Neuronal stem cell (in vitro differentiated cells): ENCODE measurements around the gene PPP1R3E.
A peak's percentile ranks its signal among the peaks of the same experiment; 100 is the strongest.

Experiments
- DNase-seq: peaks from one replicate; pipeline ENCODE4 v3.0.0-alpha.2; 2013; ENCODE audit warnings: low spot score
- H2AFZ ChIP-seq: one replicate; pipeline ENCODE4 v1.6.1; 2013; ENCODE audit warnings: mild to moderate bottlenecking, low read length, inconsistent platforms
- H2AK5ac ChIP-seq: 2 replicates; pipeline ENCODE4 v1.6.1; 2013; ENCODE audit warnings: low read depth, mild to moderate bottlenecking, inconsistent platforms, low read length, moderate library complexity, mixed read lengths
- H2BK120ac ChIP-seq: 2 replicates; pipeline ENCODE4 v1.6.1; 2013; ENCODE audit warnings: low read depth, mild to moderate bottlenecking, inconsistent platforms, low read length, moderate library complexity, mixed read lengths
- H2BK12ac ChIP-seq: one replicate; pipeline ENCODE4 v1.6.1; 2013; ENCODE audit warnings: low read length, inconsistent platforms
- H2BK15ac ChIP-seq: 2 replicates; pipeline ENCODE4 v1.6.1; 2013; ENCODE audit warnings: mild to moderate bottlenecking, low read length, inconsistent platforms, mixed read lengths
- H2BK5ac ChIP-seq: one replicate; pipeline ENCODE4 v1.6.1; 2013; ENCODE audit warnings: inconsistent platforms, mild to moderate bottlenecking, low read length, moderate library complexity
- H3K14ac ChIP-seq: one replicate; pipeline ENCODE4 v1.6.1; 2013; ENCODE audit warnings: low read length, inconsistent platforms
- H3K18ac ChIP-seq: 2 replicates; pipeline ENCODE4 v1.6.1; 2013; ENCODE audit warnings: low read length, inconsistent platforms
- H3K23ac ChIP-seq: 2 replicates; pipeline ENCODE4 v1.6.1; 2013; ENCODE audit warnings: low read depth, mild to moderate bottlenecking, mixed read lengths, low read length, inconsistent platforms; ENCODE audit not compliant: poor library complexity
- H3K27ac ChIP-seq: replicated peaks from 3 replicates; pipeline ENCODE4 v1.5.1; 2013; ENCODE audit warnings: low read length, inconsistent platforms
- H3K27me3 ChIP-seq, 3 experiments: 2 replicates each; pipeline ENCODE4 v1.6.1; 2013; ENCODE audit warnings: low read length in 3 of 3, mild to moderate bottlenecking in 2 of 3, inconsistent platforms in 1 of 3, low read depth in 1 of 3, mixed read lengths in 1 of 3, moderate library complexity in 1 of 3; ENCODE audit not compliant: control insufficient read depth in 3 of 3, insufficient read depth in 3 of 3
- H3K36me3 ChIP-seq, 2 donors: replicated peaks in 1 of 2; 2 replicates each; pipeline ENCODE4 v1.6.1; 2013; ENCODE audit warnings: low read length in 2 of 2; ENCODE audit not compliant: control insufficient read depth in 2 of 2, insufficient read depth in 2 of 2
- H3K4ac ChIP-seq: 2 replicates; pipeline ENCODE4 v1.6.1; 2013; ENCODE audit warnings: inconsistent platforms, mild to moderate bottlenecking, low read length, moderate library complexity
- H3K4me1 ChIP-seq, 2 donors: 1 replicate in 1 of 2; 2 replicates in 1 of 2; pipeline ENCODE4 v1.6.1; 2013; ENCODE audit warnings: low read length in 2 of 2, low read depth in 1 of 2; ENCODE audit not compliant: control insufficient read depth in 2 of 2, insufficient read depth in 1 of 2
- H3K4me2 ChIP-seq: one replicate; pipeline ENCODE4 v1.6.1; 2013; ENCODE audit warnings: mild to moderate bottlenecking, low read length, inconsistent platforms; ENCODE audit not compliant: insufficient read depth, poor library complexity, severe bottlenecking
- H3K4me3 ChIP-seq, 2 donors: 2 replicates each; pipeline ENCODE4 v1.5.1; 2013; ENCODE audit warnings: low read length in 2 of 2, mild to moderate bottlenecking in 2 of 2, inconsistent platforms in 1 of 2, moderate library complexity in 1 of 2
- H3K79me1 ChIP-seq: one replicate; pipeline ENCODE4 v1.6.1; 2013; ENCODE audit warnings: low read depth, mild to moderate bottlenecking, inconsistent platforms, low read length, moderate library complexity
- H3K9ac ChIP-seq: one replicate; pipeline ENCODE4 v1.6.1; 2013; ENCODE audit warnings: mild to moderate bottlenecking, low read depth, low read length, inconsistent platforms; ENCODE audit not compliant: poor library complexity
- H3K9me3 ChIP-seq, 2 donors: replicated peaks in 1 of 2; 2 replicates each; pipeline versions ENCODE3 to v1.6.1; 2013; ENCODE audit warnings: low read length in 2 of 2, mild to moderate bottlenecking in 2 of 2, inconsistent platforms in 1 of 2, low read depth in 1 of 2, mixed read lengths in 1 of 2, moderate library complexity in 1 of 2; ENCODE audit not compliant: control insufficient read depth in 2 of 2, insufficient read depth in 1 of 2
- H4K8ac ChIP-seq: one replicate; pipeline ENCODE4 v1.6.1; 2013; ENCODE audit warnings: low read depth, mild to moderate bottlenecking, inconsistent platforms, low read length, moderate library complexity
- H4K91ac ChIP-seq: one replicate; pipeline ENCODE4 v1.6.1; 2013; ENCODE audit warnings: low read length, low read depth, mild to moderate bottlenecking, inconsistent platforms; ENCODE audit not compliant: poor library complexity
- WGBS, 2 donors: extraction: QIAGEN DNeasy Blood & Tissue Kit; methylation state at CpG; one replicate each; pipeline ENCODE4 v1.1.7; 2013; ENCODE audit warnings: missing lambda C conversion rate in 2 of 2, mixed read lengths in 1 of 2; ENCODE audit not compliant: insufficient read length in 2 of 2, insufficient replicate concordance in 1 of 2; ENCODE audit errors: extremely low coverage in 2 of 2; 5-methylcytosine and 5-hydroxymethylcytosine counted together

The PPP1R3E gene

GRCh38 chr14:23316300-23316699 is 13.6 kb upstream of the PPP1R3E start:
- Histone ChIP-seq H3K79me1 (no peaks in the 10 kb centered on the region), H3K9me3 (no peaks in the 10 kb centered on the region), H3K14ac (no peak overlapping the region), H2AK5ac (no peak overlapping the region), H3K18ac (no peak overlapping the region), H3K9ac (no peak overlapping the region), H2BK12ac (no peak overlapping the region), H3K27ac (no peak overlapping the region), H2BK15ac (no peak overlapping the region), H2AFZ (no peak overlapping the region), H3K4me1 (peaks cover 5 to 6% of the 10 kb centered on the region in 2 donors), H3K27me3 (no peaks in the 10 kb centered on the region), H3K36me3 (peaks cover 0 to 33% of the 10 kb centered on the region in 2 donors), H4K91ac (no peak overlapping the region), H3K23ac (no peak overlapping the region), H4K8ac (no peak overlapping the region), H2BK120ac (no peak overlapping the region), H3K4me2 (no peak overlapping the region), H3K4me3 (no peak overlapping the region), H2BK5ac (no peak overlapping the region), H3K4ac (no peak overlapping the region)
- DNase-seq, result no peak
- no CpG with 5 or more reads among the region's 5 CpGs for WGBS, 2 donors

GRCh38 chr14:23310546-23310945 is 7.9 kb upstream of the PPP1R3E start:
- Histone ChIP-seq H3K4me3 (no peak overlapping the region), H2BK120ac (no peak overlapping the region), H3K4ac (no peak overlapping the region), H4K8ac (no peak overlapping the region), H3K27ac (no peak overlapping the region), H3K23ac (peak overlapping the region; percentile 3), H2BK12ac (no peak overlapping the region), H2AK5ac (no peak overlapping the region), H3K4me2 (no peak overlapping the region), H2BK15ac (no peak overlapping the region), H3K14ac (no peak overlapping the region), H3K79me1 (peaks cover 7% of the 10 kb centered on the region), H2AFZ (no peak overlapping the region), H3K9me3 (peaks cover 0 to 2% of the 10 kb centered on the region in 2 donors), H3K4me1 (peaks cover 5 to 7% of the 10 kb centered on the region in 2 donors), H3K36me3 (peaks cover 21 to 62% of the 10 kb centered on the region in 2 donors), H3K18ac (no peak overlapping the region), H3K9ac (no peak overlapping the region), H4K91ac (no peak overlapping the region), H2BK5ac (no peak overlapping the region), H3K27me3 (no peaks in the 10 kb centered on the region)
- no CpG with 5 or more reads among the region's 1 CpG for WGBS, 2 donors
- no peak for DNase-seq

GRCh38 chr14:23308721-23309445 is 6.2 kb upstream of the PPP1R3E start:
- H2BK120ac ChIP-seq, result no peak overlapping the region
- H3K4me3 ChIP-seq, result no peak overlapping the region

GRCh38 chr14:23307687-23308644 is 5.3 kb upstream of the PPP1R3E start:
- DNase-seq, result no peak

More at GRCh38 chr14:23308721-23309445, 6.2 kb upstream of the PPP1R3E start:
- Histone ChIP-seq H2BK5ac (no peak overlapping the region), H2AFZ (no peak overlapping the region), H3K27ac (no peak overlapping the region), H4K8ac (no peak overlapping the region), H3K9ac (peak overlapping the region; percentile 7), H4K91ac (no peak overlapping the region), H3K4ac (no peak overlapping the region), H3K27me3 (no peaks in the 10 kb centered on the region), H2BK15ac (no peak overlapping the region), H3K4me2 (no peak overlapping the region), H2AK5ac (no peak overlapping the region), H3K4me1 (peaks cover 5 to 7% of the 10 kb centered on the region in 2 donors), H3K36me3 (peaks cover 21 to 52% of the 10 kb centered on the region in 2 donors), H2BK12ac (no peak overlapping the region), H3K79me1 (peaks cover 7% of the 10 kb centered on the region), H3K14ac (no peak overlapping the region), H3K23ac (peak overlapping the region; percentile 46), H3K18ac (no peak overlapping the region), H3K9me3 (peaks cover 0 to 2% of the 10 kb centered on the region in 2 donors)
- no peak for DNase-seq
- WGBS, 2 donors, result no CpG with 5 or more reads among the region's 17 CpGs

More at GRCh38 chr14:23307687-23308644, 5.3 kb upstream of the PPP1R3E start:
- no peak overlapping the region for H2BK5ac ChIP-seq
- no peak overlapping the region for H2AFZ ChIP-seq
- no peak overlapping the region for H4K91ac ChIP-seq
- H2AK5ac ChIP-seq, result peak overlapping the region; percentile 20
- no peak overlapping the region for H2BK120ac ChIP-seq
- peaks cover 21 to 52% of the 10 kb centered on the region in 2 donors for H3K36me3 ChIP-seq
- no CpG with 5 or more reads among the region's 22 CpGs for WGBS, 2 donors
- H3K27ac ChIP-seq, result no peak overlapping the region
- peaks cover 7% of the 10 kb centered on the region for H3K79me1 ChIP-seq
- no peaks in the 10 kb centered on the region for H3K27me3 ChIP-seq
- H3K4me2 ChIP-seq, result peak overlapping the region; percentile 37
- no peak overlapping the region for H3K14ac ChIP-seq
- no peak overlapping the region for H2BK15ac ChIP-seq
- H3K23ac ChIP-seq, result no peak overlapping the region
- H3K18ac ChIP-seq, result no peak overlapping the region
- H2BK12ac ChIP-seq, result no peak overlapping the region
- peaks cover 5 to 7% of the 10 kb centered on the region in 2 donors for H3K4me1 ChIP-seq
- H3K4me3 ChIP-seq, result peak overlapping the region in 1 of 2 donors; percentile 82
- peaks cover 0 to 2% of the 10 kb centered on the region in 2 donors for H3K9me3 ChIP-seq
- H3K4ac ChIP-seq, result no peak overlapping the region
- no peak overlapping the region for H4K8ac ChIP-seq
- no peak overlapping the region for H3K9ac ChIP-seq
